HG03039 (cell line): ENCODE results near the gene PYCARD.

ENCODE experiments used
- ATAC-seq: cut with Tn5 transposase; IDR thresholded peaks from one replicate; pipeline ENCODE4 v1.9.1; 2021; ENCODE audit warnings: mild to moderate bottlenecking, moderate library complexity; ENCODE audit not compliant: unreplicated experiment

The PYCARD gene

GRCh38 chr16:31167315-31167714, 35.2 kb downstream of the PYCARD start:
- ATAC-seq: no peak

DNA sequence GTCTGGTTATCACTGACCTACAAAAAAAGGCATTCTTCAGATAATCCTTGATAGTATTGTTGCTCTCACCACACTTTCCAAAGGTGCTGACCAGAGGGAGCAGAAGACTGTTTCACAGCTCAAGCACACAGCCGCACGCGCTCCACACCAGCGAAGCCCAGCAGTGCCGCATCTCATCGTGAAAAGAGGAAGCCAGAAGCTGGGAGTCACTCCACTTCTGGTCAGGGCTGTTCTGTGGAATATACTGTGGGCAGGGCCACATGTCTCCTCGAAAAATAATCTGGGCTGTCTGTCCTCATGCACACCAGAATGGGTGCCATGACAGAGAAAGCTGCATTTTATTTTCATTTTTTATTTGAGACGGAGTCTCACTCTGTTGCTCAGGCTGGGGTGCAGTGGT, 45.4 kb downstream of the PYCARD start:
- no peak for ATAC-seq
